GM12878 (cell line): ENCODE data around the gene MYBBP1A. TPM values are rescaled to one million over a fixed set of nuclear protein-coding genes. Genes with fewer than 3 reads are reported as not detected.

Source experiments
- ATAC-seq: fragments of 200-7000 bp; cut with Tn5 transposase; 3 replicates; pipeline ENCODE4 v1.9.1; 2020; ENCODE audit warnings: mild to moderate bottlenecking, moderate library complexity
- BruUV-seq: library from RNA; stranded (reverse); fragments of 400-500 nt; replicated peaks from 2 replicates; lab custom pipeline; 2021; lab: Mats Ljungman, UMichigan
- CTCF ChIA-PET: fragments of 300-600 bp; sonication (Branson Sonifier 250); formaldehyde crosslinking; extraction: SDS; loops from one replicate; lab custom pipeline; 2021; ENCODE audit warnings: inconsistent platforms; lab: Yijun Ruan, JAX
- POLR2A ChIA-PET: fragments of 350-600 bp; formaldehyde crosslinking; extraction: SDS; loops from one replicate; lab custom pipeline; 2021; ENCODE audit warnings: inconsistent platforms; lab: Charles Lee
- RAD21 ChIA-PET: fragments of 300-600 bp; sonication (Branson Sonifier 250); formaldehyde crosslinking; loops from one replicate; lab custom pipeline; 2023; ENCODE audit warnings: antibody characterized with exemption; ENCODE audit not compliant: unreplicated experiment; lab: Charles Lee
- SMC1A ChIA-PET: fragments of 300-600 bp; sonication (Branson Sonifier 250); formaldehyde crosslinking; loops from one replicate; lab custom pipeline; 2023; ENCODE audit not compliant: unreplicated experiment, uncharacterized antibody; lab: Charles Lee
- DNase-seq: peaks from one replicate; pipeline ENCODE4 v3.0.0-alpha.2; 2011; ENCODE audit warnings: low read depth, low spot score
- FAIRE-seq: peaks from 3 replicates; lab custom pipeline; 2011; peaks lifted over from hg19 to GRCh38; lab: Jason Lieb, UNC
- H2AFZ ChIP-seq: 2 replicates; pipeline ENCODE4 v1.6.0; 2011; ENCODE audit warnings: low read depth, low read length, control low read depth; ENCODE audit not compliant: control insufficient read depth
- H3K27ac ChIP-seq: 2 replicates; pipeline ENCODE4 v1.5.1; 2011; ENCODE audit warnings: control low read depth; ENCODE audit not compliant: control insufficient read depth, insufficient read depth
- H3K27me3 ChIP-seq, 2 experiments: replicated peaks in 1 of 2; 2 replicates each; pipeline versions ENCODE4 v1.6.0 to v1.6.1; 2011; ENCODE audit warnings: low read length in 1 of 2; ENCODE audit not compliant: control insufficient read depth in 2 of 2, insufficient read depth in 2 of 2
- H3K36me3 ChIP-seq, 2 experiments: 2 replicates each; pipeline ENCODE4 v1.5.1; 2011; ENCODE audit warnings: low read length in 1 of 2; ENCODE audit not compliant: control insufficient read depth in 2 of 2, insufficient read depth in 2 of 2
- H3K4me1 ChIP-seq: 2 replicates; pipeline ENCODE4 v1.6.1; 2011; ENCODE audit warnings: mild to moderate bottlenecking, low read length, moderate library complexity, mixed read lengths; ENCODE audit not compliant: control insufficient read depth, insufficient read depth
- H3K4me2 ChIP-seq: 2 replicates; pipeline ENCODE4 v1.6.0; 2011; ENCODE audit warnings: control low read depth; ENCODE audit not compliant: control insufficient read depth, insufficient read depth
- H3K4me3 ChIP-seq: fragments of 200-600 bp; sonication (generic); 2 replicates; pipeline ENCODE4 v1.5.1; 2016
- H3K79me2 ChIP-seq: 2 replicates; pipeline ENCODE4 v1.6.0; 2011; ENCODE audit warnings: low read length; ENCODE audit not compliant: control insufficient read depth, insufficient read depth
- H3K9ac ChIP-seq: 2 replicates; pipeline ENCODE4 v1.8.0; 2011; ENCODE audit warnings: low read length, control low read depth, mixed read lengths; ENCODE audit not compliant: control insufficient read depth, insufficient read depth
- H3K9me3 ChIP-seq: replicated peaks from 3 replicates; pipeline ENCODE4 v1.5.1; 2011; ENCODE audit warnings: mild to moderate bottlenecking, low read length; ENCODE audit not compliant: control insufficient read depth, insufficient read depth
- H4K20me1 ChIP-seq: 2 replicates; pipeline ENCODE4 v1.6.0; 2011; ENCODE audit not compliant: control insufficient read depth, insufficient read depth
- CHD2 ChIP-seq: IDR thresholded peaks from 2 replicates; pipeline ENCODE4 v1.6.1; 2011; ENCODE audit warnings: low read depth, low read length, improper control_type of control experiment, borderline replicate concordance
- MTA3 ChIP-seq: IDR thresholded peaks from 2 replicates; pipeline ENCODE4 v1.6.1; 2012; ENCODE audit warnings: low read length, inconsistent platforms, borderline replicate concordance
- NFIC ChIP-seq: IDR thresholded peaks from 2 replicates; pipeline ENCODE4 v1.6.1; 2012; ENCODE audit warnings: low read depth, mild to moderate bottlenecking, inconsistent platforms, low read length, moderate library complexity
- RELA ChIP-seq: fragments of 450-650 bp; IDR thresholded peaks from 2 replicates; pipeline ENCODE4 v1.8.0; 2014; ENCODE audit warnings: borderline replicate concordance; ENCODE audit not compliant: partially characterized antibody
- ZSCAN29 ChIP-seq: fragments of 450-650 bp; IDR thresholded peaks from 2 replicates; pipeline ENCODE4 v1.6.1; 2017; ENCODE audit warnings: mild to moderate bottlenecking, moderate library complexity
- WGBS: methylation state at CpG from one replicate; pipeline ENCODE4 v1.1.6; 2016; ENCODE audit warnings: low lambda C conversion rate; ENCODE audit not compliant: insufficient replicate concordance, insufficient coverage; ENCODE audit errors: missing lambda C conversion rate; 5-methylcytosine and 5-hydroxymethylcytosine counted together
- in situ Hi-C: fragments of 300-500 bp; cut with MboI; formaldehyde crosslinking; loops from 9 replicates; pipeline ENCODE4 v1.14.3; 2018; ENCODE audit warnings: mixed read lengths
- intact Hi-C: fragments of 100-400 bp; cut with micrococcal nuclease; formaldehyde crosslinking; loops from one replicate; pipeline ENCODE4 v1.14.2; 2022; ENCODE audit not compliant: unreplicated experiment
- polyA plus RNA-seq, 11 experiments: library from polyadenylated mRNA; depleted of rRNA in 4 of 11; unstranded in 6 of 11; stranded (reverse) in 5 of 11; fragments of >200 nt; fragmentation: Nextera tagmentation in 4 of 11; fragmentation: Illumina TruSeq in 1 of 11; extraction: Ambion mirVana in 4 of 11; extraction: Trizol in 1 of 11; gene quantifications; 1 replicate in 1 of 11; 2 replicates in 10 of 11; pipeline versions ENCODE4 v1.2.1 to v1.2.3, GENCODE V29; 2011 to 2016; ENCODE audit warnings: inconsistent platforms in 2 of 11, missing spikeins in 2 of 11, low read depth in 1 of 11
- total RNA-seq, 4 experiments: library from RNA; depleted of rRNA in 3 of 4; stranded (reverse); fragments of >200 nt in 3 of 4; fragmentation: Illumina TruSeq in 1 of 4; extraction: Trizol in 1 of 4; gene quantifications; 2 replicates each; pipeline versions ENCODE4 v1.2.1 to v1.2.3, GENCODE V29; 2013 to 2021
- TF ChIP-seq, protein P1 (sequence below), 3 experiments: IDR thresholded peaks in 2 of 3; conservative IDR thresholded peaks in 1 of 3; 2 replicates each; pipeline ENCODE4 v1.5.1; 2011; ENCODE audit warnings: low read depth in 3 of 3, low read length in 3 of 3, mild to moderate bottlenecking in 3 of 3, control low read depth in 2 of 3, moderate library complexity in 2 of 3, inconsistent platforms in 1 of 3, mixed read lengths in 1 of 3; ENCODE audit not compliant: control insufficient read depth in 2 of 3, insufficient read depth in 1 of 3; ENCODE audit errors: extremely low read depth in 1 of 3
- TF ChIP-seq, protein P2 (sequence below): fragments of 450-650 bp; IDR thresholded peaks from 2 replicates; pipeline ENCODE4 v1.6.1; 2017; ENCODE audit warnings: borderline replicate concordance

MYBBP1A gene
- total and polyA plus RNA-seq, 10 of the 15 experiments (the other 5 are each of a cell fraction or from before 2014, with no cell fraction given): 2.5 to 121 (median 71.6) TPM

DNA sequence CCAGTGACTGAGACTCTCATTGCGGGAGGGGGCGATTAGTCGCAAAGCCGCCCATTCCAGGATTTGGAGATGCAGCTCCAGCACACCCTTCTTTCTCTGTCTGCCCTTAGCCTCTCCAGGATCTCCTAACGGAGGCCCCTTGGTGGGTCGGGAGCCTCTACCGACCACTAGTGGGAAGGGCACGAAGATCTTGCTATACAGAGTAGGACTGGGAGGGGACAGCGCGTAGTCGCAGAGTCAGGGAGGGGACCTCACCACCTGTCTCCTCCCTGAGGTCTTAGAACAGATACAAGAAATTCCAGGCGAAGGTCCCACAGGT is 28.6 kb upstream of the MYBBP1A start:
- Histone ChIP-seq H3K4me3 (no peak overlapping the region), H4K20me1 (no peaks in the 10 kb centered on the region; the same call in none of the 2 replicates), H3K27me3 (peaks cover 8% of the 10 kb centered on the region in 2 experiments), H3K27ac (no peak overlapping the region), H3K9ac (no peak overlapping the region)
- BruUV-seq: no TSS peak
- WGBS: 54% methylated on average over 12 of the region's 12 CpGs
- intact Hi-C loops: no loop called here
- no peak for DNase-seq
- TF ChIP-seq, protein P1, sequence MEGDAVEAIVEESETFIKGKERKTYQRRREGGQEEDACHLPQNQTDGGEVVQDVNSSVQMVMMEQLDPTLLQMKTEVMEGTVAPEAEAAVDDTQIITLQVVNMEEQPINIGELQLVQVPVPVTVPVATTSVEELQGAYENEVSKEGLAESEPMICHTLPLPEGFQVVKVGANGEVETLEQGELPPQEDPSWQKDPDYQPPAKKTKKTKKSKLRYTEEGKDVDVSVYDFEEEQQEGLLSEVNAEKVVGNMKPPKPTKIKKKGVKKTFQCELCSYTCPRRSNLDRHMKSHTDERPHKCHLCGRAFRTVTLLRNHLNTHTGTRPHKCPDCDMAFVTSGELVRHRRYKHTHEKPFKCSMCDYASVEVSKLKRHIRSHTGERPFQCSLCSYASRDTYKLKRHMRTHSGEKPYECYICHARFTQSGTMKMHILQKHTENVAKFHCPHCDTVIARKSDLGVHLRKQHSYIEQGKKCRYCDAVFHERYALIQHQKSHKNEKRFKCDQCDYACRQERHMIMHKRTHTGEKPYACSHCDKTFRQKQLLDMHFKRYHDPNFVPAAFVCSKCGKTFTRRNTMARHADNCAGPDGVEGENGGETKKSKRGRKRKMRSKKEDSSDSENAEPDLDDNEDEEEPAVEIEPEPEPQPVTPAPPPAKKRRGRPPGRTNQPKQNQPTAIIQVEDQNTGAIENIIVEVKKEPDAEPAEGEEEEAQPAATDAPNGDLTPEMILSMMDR (IDR thresholded peaks at IDR 0.05 in 2 of 3, conservative IDR thresholded peaks at IDR 0.05 in 1 of 3; ENCODE audit: control insufficient read depth in 2 of 3, extremely low read depth in 1 of 3, insufficient read depth in 1 of 3, low read depth in 3 of 3, low read length in 3 of 3): peak in 1 of 3 experiments; percentile 7; a peak in 1 of 6 replicates
- TF ChIP-seq, protein P2, sequence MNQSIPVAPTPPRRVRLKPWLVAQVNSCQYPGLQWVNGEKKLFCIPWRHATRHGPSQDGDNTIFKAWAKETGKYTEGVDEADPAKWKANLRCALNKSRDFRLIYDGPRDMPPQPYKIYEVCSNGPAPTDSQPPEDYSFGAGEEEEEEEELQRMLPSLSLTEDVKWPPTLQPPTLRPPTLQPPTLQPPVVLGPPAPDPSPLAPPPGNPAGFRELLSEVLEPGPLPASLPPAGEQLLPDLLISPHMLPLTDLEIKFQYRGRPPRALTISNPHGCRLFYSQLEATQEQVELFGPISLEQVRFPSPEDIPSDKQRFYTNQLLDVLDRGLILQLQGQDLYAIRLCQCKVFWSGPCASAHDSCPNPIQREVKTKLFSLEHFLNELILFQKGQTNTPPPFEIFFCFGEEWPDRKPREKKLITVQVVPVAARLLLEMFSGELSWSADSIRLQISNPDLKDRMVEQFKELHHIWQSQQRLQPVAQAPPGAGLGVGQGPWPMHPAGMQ: no peak
- TF ChIP-seq, all 136 proteins: peak for 1
- H3K4me1 ChIP-seq: no peaks in the 10 kb centered on the region
- POLR2A ChIA-PET: no interaction called here
- H3K36me3 ChIP-seq: no peaks in the 10 kb centered on the region
- FAIRE-seq: no peak
- H2AFZ ChIP-seq: no peak overlapping the region
- in situ Hi-C loops: no loop called here
- H3K4me2 ChIP-seq: 0 out of 2 replicates have a peak overlapping the region, but pooled peaks have one; percentile 17
- SMC1A ChIA-PET: no interaction called here
- CTCF ChIA-PET: no interaction called here
- RAD21 ChIA-PET: no interaction called here
- ATAC-seq: peak; percentile 52; the same call in 2 of the 3 replicates
- no peaks in the 10 kb centered on the region for H3K79me2 ChIP-seq
- H3K9me3 ChIP-seq: no peaks in the 10 kb centered on the region; the same call in 2 of the 3 replicates

DNA sequence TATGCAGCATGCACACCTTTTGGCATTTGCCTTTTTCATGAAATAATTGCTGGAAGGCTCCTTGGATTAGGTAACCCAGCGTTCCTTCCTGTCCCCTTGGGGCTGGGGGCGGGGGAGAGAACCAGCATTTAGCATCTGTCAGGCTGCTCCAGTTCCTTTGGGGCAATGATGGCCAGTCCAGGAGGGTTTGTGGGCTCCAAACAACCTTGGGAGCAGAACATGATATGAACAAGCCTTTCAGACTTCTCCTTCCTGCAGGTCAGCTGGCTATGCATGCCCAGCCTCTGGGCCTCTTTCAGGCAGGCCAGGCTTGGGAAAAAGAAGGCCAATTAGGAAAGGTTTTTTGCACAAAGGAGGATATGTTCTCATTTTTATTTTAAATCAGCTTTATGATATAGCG is 28.0 kb upstream of the MYBBP1A start:
- Histone ChIP-seq H3K9me3 (no peaks in the 10 kb centered on the region; the same call in 2 of the 3 replicates), H3K27me3 (peaks cover 8% of the 10 kb centered on the region in 2 experiments; a peak in 3 of 4 replicates), H3K4me2 (no peak overlapping the region), H3K79me2 (no peaks in the 10 kb centered on the region), H3K36me3 (no peaks in the 10 kb centered on the region), H3K4me3 (no peak overlapping the region), H3K9ac (no peak overlapping the region), H2AFZ (no peak overlapping the region)
- ChIA-PET POLR2A (no interaction called here), CTCF (interaction anchor here (0.6 kb wide), 1 partner anchor 11 kb away, joined by 3 read pairs; no protein-coding TSS in a partner anchor)
- no TSS peak for BruUV-seq
- in situ Hi-C loops: no loop called here
- WGBS: 35% methylated on average over 3 of the region's 3 CpGs
- intact Hi-C loops: no loop called here
- no peak for ATAC-seq
- DNase-seq: no peak
- no peak for TF ChIP-seq ZSCAN29
- TF ChIP-seq NFIC: no peak
- no peak for TF ChIP-seq CHD2
- no peak for TF ChIP-seq MTA3
- no peak for TF ChIP-seq RELA
- TF ChIP-seq, all 136 proteins: peak for 0
- ChIA-PET SMC1A (no interaction called here), RAD21 (no interaction called here)
- Histone ChIP-seq H3K27ac (no peak overlapping the region), H3K4me1 (no peaks in the 10 kb centered on the region), H4K20me1 (no peaks in the 10 kb centered on the region; the same call in none of the 2 replicates)
- no peak for FAIRE-seq
